ENCODE measurements around the gene DNER.

The DNER gene

DNA sequence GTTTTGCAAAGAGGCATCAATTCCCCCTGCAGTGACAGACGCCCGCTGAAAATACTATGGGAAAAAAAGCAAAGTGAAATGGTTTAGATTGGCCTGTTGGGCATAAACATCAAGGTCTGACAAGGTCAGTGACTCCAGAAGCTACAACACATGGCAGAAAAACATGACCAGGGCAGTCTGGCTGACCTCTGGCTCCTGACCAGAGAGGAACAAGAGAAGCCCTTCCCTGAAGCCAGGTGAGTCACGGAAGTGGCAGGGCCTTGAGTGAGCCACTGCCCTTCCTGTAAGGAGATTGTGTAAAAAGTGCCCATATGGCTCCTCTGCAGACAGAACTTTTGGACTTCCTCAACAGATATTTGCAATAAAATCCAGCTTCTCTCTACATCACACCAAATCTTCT lies 72.0 kb downstream of the DNER start:
- H3K4me3 ChIP-seq (ENCODE audit: control insufficient read depth, low read depth, low read length): no peak overlapping the region
- DNase-seq (ENCODE audit: low read depth): no peak
- TF ChIP-seq, protein P1, sequence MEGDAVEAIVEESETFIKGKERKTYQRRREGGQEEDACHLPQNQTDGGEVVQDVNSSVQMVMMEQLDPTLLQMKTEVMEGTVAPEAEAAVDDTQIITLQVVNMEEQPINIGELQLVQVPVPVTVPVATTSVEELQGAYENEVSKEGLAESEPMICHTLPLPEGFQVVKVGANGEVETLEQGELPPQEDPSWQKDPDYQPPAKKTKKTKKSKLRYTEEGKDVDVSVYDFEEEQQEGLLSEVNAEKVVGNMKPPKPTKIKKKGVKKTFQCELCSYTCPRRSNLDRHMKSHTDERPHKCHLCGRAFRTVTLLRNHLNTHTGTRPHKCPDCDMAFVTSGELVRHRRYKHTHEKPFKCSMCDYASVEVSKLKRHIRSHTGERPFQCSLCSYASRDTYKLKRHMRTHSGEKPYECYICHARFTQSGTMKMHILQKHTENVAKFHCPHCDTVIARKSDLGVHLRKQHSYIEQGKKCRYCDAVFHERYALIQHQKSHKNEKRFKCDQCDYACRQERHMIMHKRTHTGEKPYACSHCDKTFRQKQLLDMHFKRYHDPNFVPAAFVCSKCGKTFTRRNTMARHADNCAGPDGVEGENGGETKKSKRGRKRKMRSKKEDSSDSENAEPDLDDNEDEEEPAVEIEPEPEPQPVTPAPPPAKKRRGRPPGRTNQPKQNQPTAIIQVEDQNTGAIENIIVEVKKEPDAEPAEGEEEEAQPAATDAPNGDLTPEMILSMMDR (IDR thresholded peaks at IDR 0.05; ENCODE audit: control insufficient read depth, insufficient read depth, low read depth, low read length, missing control alignments): no peak

DNA sequence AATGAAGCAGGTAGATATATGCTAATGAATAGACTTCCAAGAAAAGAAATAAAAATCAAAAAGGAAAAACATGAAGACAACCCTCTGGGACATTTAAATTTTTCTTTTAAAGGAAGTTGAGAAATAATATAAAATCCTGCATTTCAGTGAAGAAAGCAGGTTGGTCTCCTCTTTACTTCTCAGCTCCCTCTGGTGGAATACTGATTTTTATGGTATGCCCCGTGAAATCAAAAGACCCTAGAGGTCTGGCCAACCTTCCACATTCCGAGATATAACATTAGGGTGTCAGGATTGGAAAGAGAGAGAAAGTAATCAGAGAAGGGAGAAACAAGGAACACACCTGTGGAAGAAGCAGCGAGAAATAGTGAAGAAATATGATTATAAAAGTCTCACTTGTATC lies 72.7 kb downstream of the DNER start:
- TF ChIP-seq, protein P1 (IDR thresholded peaks at IDR 0.05; ENCODE audit: control insufficient read depth, insufficient read depth, low read depth, low read length, missing control alignments): no peak
- no peak for DNase-seq (ENCODE audit: low read depth)
- H3K4me3 ChIP-seq (ENCODE audit: control insufficient read depth, low read depth, low read length): no peak overlapping the region

DNA sequence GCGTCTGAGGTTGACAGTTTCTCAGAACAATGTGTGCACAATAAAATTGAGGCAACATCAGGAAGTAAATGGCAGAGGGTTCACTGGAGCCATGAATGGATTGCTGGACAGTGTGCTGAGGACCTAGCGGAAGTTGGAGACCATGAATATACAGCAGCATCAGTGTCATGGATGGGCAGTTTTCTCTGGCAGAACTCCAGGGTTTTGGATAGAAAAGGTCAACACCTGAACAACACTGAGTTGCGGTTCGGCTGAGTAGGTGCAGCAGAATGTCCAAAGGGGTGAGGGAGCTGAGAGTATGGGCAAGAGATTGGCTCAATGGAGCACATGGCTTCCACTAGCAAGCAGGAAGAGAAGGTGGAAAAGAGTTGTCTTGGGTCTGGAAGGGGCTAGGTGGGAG lies 73.7 kb downstream of the DNER start:
- H3K4me3 ChIP-seq (ENCODE audit: control insufficient read depth, low read depth, low read length): no peak overlapping the region
- DNase-seq (ENCODE audit: low read depth): no peak

DNA sequence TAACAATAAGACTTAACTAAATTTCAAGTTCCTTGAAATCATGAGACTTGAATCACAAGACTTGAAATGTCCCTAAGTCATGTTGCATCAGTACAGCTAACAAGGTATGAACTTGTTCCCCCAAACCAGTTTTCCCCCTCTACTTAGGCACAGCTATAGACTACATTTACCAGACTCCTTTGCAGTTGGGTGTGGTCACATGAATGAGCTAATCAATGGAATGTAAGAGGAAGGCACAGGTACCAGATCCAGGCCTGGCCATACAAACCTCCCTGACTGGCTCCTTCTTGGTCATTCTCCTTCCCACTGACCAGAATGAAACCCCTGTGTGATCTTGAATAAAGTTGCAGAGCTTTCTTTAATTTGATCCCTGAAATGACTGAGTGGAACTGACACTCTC lies 77.8 kb downstream of the DNER start:
- DNase-seq (ENCODE audit: low read depth): no peak
- TF ChIP-seq, protein P1 (IDR thresholded peaks at IDR 0.05; ENCODE audit: control insufficient read depth, insufficient read depth, low read depth, low read length, missing control alignments): no peak
- no peak overlapping the region for H3K4me3 ChIP-seq (ENCODE audit: control insufficient read depth, low read depth, low read length)

More for the DNA sequence above, 73.7 kb downstream of the DNER start:
- TF ChIP-seq, protein P1 (IDR thresholded peaks at IDR 0.05; ENCODE audit: control insufficient read depth, insufficient read depth, low read depth, low read length, missing control alignments): no peak

DNA sequence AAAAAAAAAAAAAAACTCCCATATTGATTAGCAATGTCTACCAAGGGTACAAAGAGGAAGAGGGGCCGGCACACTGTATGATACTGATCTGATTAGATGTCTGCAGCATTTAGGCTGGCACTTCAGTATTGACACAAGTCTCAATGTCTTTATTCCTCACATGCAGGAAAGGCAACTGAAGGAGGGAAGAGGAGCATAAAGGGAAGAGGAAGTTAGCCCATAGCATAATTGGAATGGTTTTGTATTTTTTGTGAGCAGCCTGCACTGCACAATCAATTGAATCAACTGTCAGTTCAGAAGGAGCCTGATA lies 79.0 kb downstream of the DNER start:
- H3K4me3 ChIP-seq (ENCODE audit: control insufficient read depth, low read depth, low read length): no peak overlapping the region

DNA sequence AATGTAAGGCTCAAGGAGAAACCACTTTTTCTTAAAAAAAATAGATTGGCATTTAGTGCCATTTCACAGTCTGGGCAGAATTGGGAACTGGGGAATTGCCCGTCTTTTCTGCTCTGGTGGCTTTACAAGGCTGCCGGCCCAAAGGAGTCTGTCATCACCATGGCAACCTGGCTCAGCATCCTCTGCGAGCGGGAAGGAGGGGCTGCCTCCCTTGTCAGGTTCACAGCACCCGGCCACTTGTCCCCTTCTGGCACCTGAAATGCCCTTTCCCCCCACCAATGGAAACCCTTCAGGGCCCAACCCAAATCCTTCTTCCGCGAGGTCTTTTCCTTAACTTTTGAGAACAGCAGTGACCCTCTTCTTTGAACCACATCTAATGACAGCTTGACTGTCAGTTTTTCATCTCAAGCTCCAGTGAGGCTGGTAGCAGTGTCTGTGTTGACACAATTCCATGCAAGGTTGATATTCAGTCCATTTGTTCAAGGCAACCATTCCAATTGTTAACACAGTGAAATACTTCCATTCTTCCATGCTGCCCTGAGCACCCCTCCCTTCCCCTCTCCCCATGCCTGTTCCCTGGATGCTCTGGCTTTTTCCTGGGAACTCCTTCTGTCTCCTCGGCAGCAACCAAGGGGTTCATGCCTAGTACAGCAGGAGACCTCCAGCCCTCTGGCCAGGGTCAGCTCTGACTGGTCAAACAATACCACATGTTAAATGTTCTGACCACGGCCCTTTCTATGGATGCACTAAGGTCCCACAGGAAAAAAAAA lies 79.6 kb downstream of the DNER start:
- no peak overlapping the region for H3K4me3 ChIP-seq (ENCODE audit: control insufficient read depth, low read depth, low read length)
- DNase-seq (ENCODE audit: low read depth): no peak
- TF ChIP-seq, protein P1 (IDR thresholded peaks at IDR 0.05; ENCODE audit: control insufficient read depth, insufficient read depth, low read depth, low read length, missing control alignments): no peak

More for the DNA sequence above, 79.0 kb downstream of the DNER start:
- no peak for DNase-seq (ENCODE audit: low read depth)
- TF ChIP-seq, protein P1 (IDR thresholded peaks at IDR 0.05; ENCODE audit: control insufficient read depth, insufficient read depth, low read depth, low read length, missing control alignments): no peak
